Kidney (tissue), 14 donors: Measurements from ENCODE around the gene ARSA. TPM values are rescaled to one million over a fixed set of nuclear protein-coding genes. Genes with fewer than 3 reads are reported as not detected.
A peak's percentile ranks its signal among the peaks of the same experiment; 100 is the strongest.

Experiments
- DNase-seq, 5 donors: peaks; one replicate each; pipeline ENCODE4 v3.0.0-alpha.2; 2013 to 2020
- FAIRE-seq: peaks from 2 replicates; lab custom pipeline; 2012; peaks lifted over from hg19 to GRCh38; lab: Jason Lieb, UNC
- H3K27ac ChIP-seq, 2 donors: one replicate each; pipeline ENCODE4 v1.7.0; 2013; ENCODE audit warnings: low read depth in 2 of 2, low read length in 2 of 2, inconsistent platforms in 1 of 2
- H3K27me3 ChIP-seq: one replicate; pipeline ENCODE4 v1.7.1; 2013; ENCODE audit warnings: low read length, inconsistent platforms; ENCODE audit not compliant: control insufficient read depth, insufficient read depth
- H3K36me3 ChIP-seq, 3 donors: one replicate each; pipeline versions ENCODE4 v1.7.0 to v1.7.1; 2013; ENCODE audit warnings: low read length in 3 of 3, control low read depth in 1 of 3, inconsistent platforms in 1 of 3; ENCODE audit not compliant: insufficient read depth in 3 of 3, control insufficient read depth in 2 of 3
- H3K4me1 ChIP-seq, 3 donors: one replicate each; pipeline versions ENCODE4 v1.7.0 to v1.7.1; 2013; ENCODE audit warnings: low read length in 3 of 3, inconsistent platforms in 1 of 3, low read depth in 1 of 3; ENCODE audit not compliant: control insufficient read depth in 2 of 3, insufficient read depth in 2 of 3
- H3K4me3 ChIP-seq, 3 donors: one replicate each; pipeline versions ENCODE4 v1.7.0 to v1.8.1; 2013; ENCODE audit warnings: low read length in 3 of 3, control low read depth in 1 of 3, inconsistent platforms in 1 of 3
- H3K9ac ChIP-seq, 3 donors: one replicate each; pipeline versions ENCODE4 v1.7.0 to v1.7.1; 2013; ENCODE audit warnings: low read length in 3 of 3, control low read depth in 1 of 3, inconsistent platforms in 1 of 3
- H3K9me3 ChIP-seq, 3 donors: one replicate each; pipeline versions ENCODE4 v1.7.0 to v1.7.1; 2013; ENCODE audit warnings: low read length in 3 of 3, control low read depth in 1 of 3, inconsistent platforms in 1 of 3; ENCODE audit not compliant: control insufficient read depth in 2 of 3, insufficient read depth in 1 of 3
- CTCF ChIP-seq: IDR thresholded peaks from 3 replicates; pipeline ENCODE4 v1.5.1; 2012; ENCODE audit warnings: mild to moderate bottlenecking, moderate library complexity, borderline replicate concordance; ENCODE audit not compliant: insufficient read depth; ENCODE audit errors: extremely low read depth
- intact Hi-C: fragments of 100-400 bp; cut with DNase I; formaldehyde crosslinking; loops from one replicate; pipeline ENCODE4 v1.11.1; 2022
- polyA plus RNA-seq: library from polyadenylated mRNA; stranded (reverse); fragments of 350-450 nt; fragmentation: Illumina TruSeq; extraction: RNeasy Lipid Tissue Mini Kit (QIAGEN cat#74804); gene quantifications from one replicate; pipeline ENCODE4 v1.2.3, GENCODE V29; 2014; ENCODE audit warnings: low read depth, low replicate concordance; ENCODE audit not compliant: insufficient read depth
- total RNA-seq: library from RNA; stranded (reverse); fragmentation: NEBNext Ultra II Directional; extraction: Animal tissue kit (Norgen Biotek cat#: 25700); gene quantifications from one replicate; pipeline ENCODE4 v1.2.1, GENCODE V29; 2021
- donor health status: control.
- donor health status: control.
- donor health status: control.
- donor health status: control.
- donor health status: control.
- donor health status: DM: yes; HTN: yes; CAD: no.
- donor health status: Normal renal cell carcinoma (clear cell type).

Gene ARSA
- total and polyA plus RNA-seq, 2 donors from 2014 or later, result 52.8 to 53.0 TPM

DNA sequence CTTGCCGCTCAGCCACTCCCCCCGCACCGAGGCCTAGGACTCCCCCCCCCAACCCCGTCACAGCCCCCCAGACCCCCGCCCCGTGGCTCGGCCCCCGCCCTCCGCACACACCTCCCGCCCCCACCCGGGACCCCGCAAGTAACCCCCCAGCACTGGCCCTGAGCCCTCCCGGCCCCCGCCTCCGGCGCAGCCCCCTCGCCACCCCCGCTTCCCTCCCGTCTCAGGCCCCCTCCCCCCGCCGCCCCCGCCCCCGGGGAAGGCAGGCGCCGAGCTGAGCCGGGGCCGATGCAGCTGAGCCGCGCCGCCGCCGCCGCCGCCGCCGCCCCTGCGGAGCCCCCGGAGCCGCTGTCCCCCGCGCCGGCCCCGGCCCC is 46.2 kb upstream of the ARSA start:
- no peaks in the 10 kb centered on the region for H3K9me3 ChIP-seq
- no peak for TF ChIP-seq CTCF
- H3K4me3 ChIP-seq, result no peak overlapping the region
- peaks cover 0 to 3% (median 0%) of the 10 kb centered on the region in 3 donors for H3K4me1 ChIP-seq
- intact Hi-C loops, result no loop called here
- no peaks in the 10 kb centered on the region for H3K36me3 ChIP-seq
- peaks cover 5% of the 10 kb centered on the region for H3K27me3 ChIP-seq
- DNase-seq (peak in 1 of 5 donors; percentile 36), FAIRE-seq (no peak)
- no peak overlapping the region for H3K27ac ChIP-seq
- H3K9ac ChIP-seq, result no peak overlapping the region

- Histone ChIP-seq H3K27me3 (peaks cover 5% of the 10 kb centered on the region), H3K9me3 (no peaks in the 10 kb centered on the region), H3K4me1 (peaks cover 0 to 3% (median 0%) of the 10 kb centered on the region in 3 donors), H3K9ac (no peak overlapping the region), H3K36me3 (no peaks in the 10 kb centered on the region), H3K27ac (peak overlapping the region; percentile 57 to 65), H3K4me3 (peak overlapping the region in 2 of 3 donors; percentile 59 to 60)
- TF ChIP-seq CTCF, result no peak
- intact Hi-C loops, result no loop called here
- FAIRE-seq, result no peak
- peak in 3 of 5 donors; percentile 26 to 70 (median 45) for DNase-seq
Measured at GRCh38 chr22:50673231-50674129, 45.5 kb upstream of the ARSA start.

DNA sequence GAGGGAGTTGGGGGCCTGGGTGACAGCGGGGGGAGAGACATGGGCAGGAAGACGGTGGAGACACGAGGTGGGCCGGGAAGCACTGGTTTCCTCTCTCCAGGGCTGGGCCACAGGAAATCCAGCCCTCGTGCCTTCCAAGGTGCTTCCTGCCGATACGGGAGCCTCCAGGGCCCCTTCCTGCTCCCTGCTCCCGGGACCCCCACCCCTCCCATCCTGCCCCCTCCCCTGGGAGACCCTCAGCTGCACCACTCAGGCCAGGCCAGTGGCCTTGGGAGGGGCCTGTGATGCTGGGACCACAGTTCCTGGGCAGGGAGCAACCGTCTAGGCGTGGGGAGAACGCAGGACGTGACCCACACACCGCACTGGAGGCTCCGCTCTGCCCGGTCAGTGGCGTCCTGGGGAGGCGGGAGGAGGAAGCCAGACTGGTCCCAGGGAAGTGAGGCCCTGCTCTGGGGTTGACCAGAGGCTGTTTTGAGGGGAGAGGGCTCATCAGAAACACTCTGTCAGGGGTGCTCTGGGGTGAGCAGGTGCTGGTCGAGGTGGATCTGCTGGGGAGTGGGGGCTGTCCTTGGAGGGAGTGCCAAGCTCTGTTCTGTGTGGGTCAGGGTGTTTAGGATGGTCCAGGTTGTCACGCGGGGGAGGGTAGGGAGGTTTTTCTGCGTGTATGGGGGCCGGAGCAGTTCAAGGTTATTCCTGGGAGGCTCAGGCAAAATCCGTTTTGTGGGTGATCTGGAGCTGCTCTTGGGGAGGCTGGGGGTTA is 44.7 kb upstream of the ARSA start, which contains the start of gene SHANK3:
TSS of gene SHANK3 (plus strand) at position 353 of the 760 bp plus-strand sequence.
- DNase-seq (peak; percentile 10 to 86 (median 61)), FAIRE-seq (no peak)
- Histone ChIP-seq H3K9ac (no peak within 1 kb of the TSS), H3K4me1 (peaks cover 0 to 3% (median 0%) of the 10 kb centered on the region in 3 donors), H3K36me3 (no peaks in the 10 kb centered on the region), H3K27me3 (peaks cover 5% of the 10 kb centered on the region), H3K9me3 (no peaks in the 10 kb centered on the region), H3K27ac (peak within 1 kb of the TSS; percentile 65 to 71), H3K4me3 (peak within 1 kb of the TSS; percentile 26 to 60 (median 59))
- no peak for TF ChIP-seq CTCF
- intact Hi-C loops, result no loop called here
